Glutamatergic neuron (in vitro differentiated cells): ENCODE data around the gene INPP4B. TPM values are rescaled to one million over a fixed set of nuclear protein-coding genes. Genes with fewer than 3 reads are reported as not detected.

Experiments
- DNase-seq: peaks from one replicate; pipeline ENCODE4 v3.0.0; 2022
- H3K27ac Mint-ChIP-seq: one replicate; pipeline ENCODE4 v1.8.0; 2020; ENCODE audit warnings: mild to moderate bottlenecking, mixed read lengths, inconsistent platforms; ENCODE audit not compliant: unreplicated experiment
- H3K27me3 Mint-ChIP-seq: one replicate; pipeline ENCODE4 v1.8.0; 2020; ENCODE audit warnings: mild to moderate bottlenecking, moderate library complexity, mixed read lengths, inconsistent platforms; ENCODE audit not compliant: unreplicated experiment
- H3K36me3 Mint-ChIP-seq: one replicate; pipeline ENCODE4 v1.8.0; 2020; ENCODE audit warnings: mild to moderate bottlenecking, mixed read lengths, inconsistent platforms; ENCODE audit not compliant: unreplicated experiment
- H3K4me1 Mint-ChIP-seq: one replicate; pipeline ENCODE4 v1.8.0; 2020; ENCODE audit warnings: mild to moderate bottlenecking, low read depth, mixed read lengths, inconsistent platforms; ENCODE audit not compliant: unreplicated experiment
- H3K4me3 Mint-ChIP-seq: one replicate; pipeline ENCODE4 v1.8.0; 2020; ENCODE audit warnings: mild to moderate bottlenecking, mixed read lengths, inconsistent platforms; ENCODE audit not compliant: unreplicated experiment
- H3K9me3 Mint-ChIP-seq: one replicate; pipeline ENCODE4 v1.8.0; 2020; ENCODE audit warnings: mild to moderate bottlenecking, moderate library complexity, mixed read lengths, inconsistent platforms; ENCODE audit not compliant: unreplicated experiment
- total RNA-seq: library from RNA; stranded (reverse); fragmentation: NEBNext Ultra II Directional; extraction: Animal tissue kit (Norgen Biotek cat#: 25700); gene quantifications from one replicate; pipeline ENCODE4 v1.2.1, GENCODE V29; 2021; ENCODE audit not compliant: unreplicated experiment
- TF ChIP-seq, protein P1 (sequence below): fragments of 200-600 bp; sonication (generic); IDR thresholded peaks from one replicate; pipeline ENCODE4 v1.5.0; 2021; ENCODE audit not compliant: partially characterized antibody, unreplicated experiment

INPP4B gene
- total RNA-seq, 1 donor from 2014 or later, result 2.4 TPM

DNA sequence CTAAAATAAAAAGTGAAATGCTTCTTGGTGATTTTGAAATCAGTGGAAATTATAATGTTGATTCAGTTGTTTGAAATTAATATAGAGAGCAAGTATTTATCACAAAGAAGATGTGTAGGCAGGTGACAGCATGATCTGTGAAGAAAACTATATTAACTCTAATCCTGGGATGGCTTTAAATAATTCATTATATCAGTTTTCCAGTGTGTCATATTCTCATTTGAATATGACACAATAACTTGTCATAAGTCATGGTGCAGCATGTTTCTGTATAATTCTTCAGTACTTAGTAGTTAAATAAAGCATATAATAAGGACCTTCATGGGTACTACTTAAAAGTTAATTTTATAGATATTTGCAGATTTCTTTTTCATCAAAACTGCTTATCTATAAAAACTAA is 573.6 kb downstream of the INPP4B start:
- no peaks in the 10 kb centered on the region for H3K9me3 Mint-ChIP-seq
- no peak for DNase-seq
- H3K4me1 Mint-ChIP-seq, result peaks cover 10% of the 10 kb centered on the region
- H3K27ac Mint-ChIP-seq, result no peak overlapping the region
- no peak overlapping the region for H3K4me3 Mint-ChIP-seq
- no peaks in the 10 kb centered on the region for H3K36me3 Mint-ChIP-seq
- H3K27me3 Mint-ChIP-seq, result no peaks in the 10 kb centered on the region
- TF ChIP-seq, protein P1, sequence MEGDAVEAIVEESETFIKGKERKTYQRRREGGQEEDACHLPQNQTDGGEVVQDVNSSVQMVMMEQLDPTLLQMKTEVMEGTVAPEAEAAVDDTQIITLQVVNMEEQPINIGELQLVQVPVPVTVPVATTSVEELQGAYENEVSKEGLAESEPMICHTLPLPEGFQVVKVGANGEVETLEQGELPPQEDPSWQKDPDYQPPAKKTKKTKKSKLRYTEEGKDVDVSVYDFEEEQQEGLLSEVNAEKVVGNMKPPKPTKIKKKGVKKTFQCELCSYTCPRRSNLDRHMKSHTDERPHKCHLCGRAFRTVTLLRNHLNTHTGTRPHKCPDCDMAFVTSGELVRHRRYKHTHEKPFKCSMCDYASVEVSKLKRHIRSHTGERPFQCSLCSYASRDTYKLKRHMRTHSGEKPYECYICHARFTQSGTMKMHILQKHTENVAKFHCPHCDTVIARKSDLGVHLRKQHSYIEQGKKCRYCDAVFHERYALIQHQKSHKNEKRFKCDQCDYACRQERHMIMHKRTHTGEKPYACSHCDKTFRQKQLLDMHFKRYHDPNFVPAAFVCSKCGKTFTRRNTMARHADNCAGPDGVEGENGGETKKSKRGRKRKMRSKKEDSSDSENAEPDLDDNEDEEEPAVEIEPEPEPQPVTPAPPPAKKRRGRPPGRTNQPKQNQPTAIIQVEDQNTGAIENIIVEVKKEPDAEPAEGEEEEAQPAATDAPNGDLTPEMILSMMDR, result no peak

DNA sequence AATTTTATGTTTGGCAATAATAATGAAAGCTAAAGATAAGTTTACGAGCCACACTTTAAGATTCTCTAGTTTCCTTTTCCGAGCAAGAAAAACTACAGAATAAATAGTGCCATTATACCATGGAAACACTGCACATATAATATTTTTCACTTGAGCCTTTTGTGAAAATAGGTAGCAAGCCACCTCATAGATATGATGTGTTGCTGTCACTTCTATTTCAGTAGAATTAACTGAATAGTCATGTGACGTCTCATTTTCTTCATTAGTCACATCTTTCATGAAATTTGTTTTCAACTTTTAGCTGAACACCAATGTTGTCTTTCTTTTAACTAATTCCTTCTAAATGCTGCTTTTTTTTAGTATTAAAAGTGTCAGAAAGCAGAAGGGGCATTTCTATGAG is 574.3 kb downstream of the INPP4B start:
- Mint-ChIP-seq H3K4me1 (peaks cover 10% of the 10 kb centered on the region), H3K27ac (no peak overlapping the region), H3K36me3 (no peaks in the 10 kb centered on the region), H3K27me3 (no peaks in the 10 kb centered on the region), H3K4me3 (no peak overlapping the region), H3K9me3 (no peaks in the 10 kb centered on the region)
- no peak for DNase-seq
- TF ChIP-seq, protein P1, result no peak

DNA sequence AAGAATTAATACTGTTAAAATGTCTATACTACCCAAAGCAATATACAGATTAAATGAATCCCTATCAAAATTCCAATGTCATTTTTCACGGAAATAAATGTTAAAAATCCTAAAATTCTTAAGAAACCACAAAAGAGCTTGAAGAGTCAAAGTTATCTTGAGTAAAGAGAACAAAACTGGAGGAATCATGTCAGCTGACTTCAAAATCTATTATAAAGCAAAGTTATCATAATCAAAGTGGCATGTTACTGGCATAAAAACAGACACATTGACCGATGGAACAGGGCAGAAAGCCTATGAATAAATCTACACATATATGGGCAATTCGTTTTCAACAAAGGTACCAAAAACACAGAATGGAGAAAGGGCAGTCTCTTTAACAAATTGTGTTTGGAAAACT is 579.0 kb downstream of the INPP4B start:
- Mint-ChIP-seq H3K9me3 (no peaks in the 10 kb centered on the region), H3K27ac (no peak overlapping the region), H3K36me3 (no peaks in the 10 kb centered on the region), H3K4me1 (peaks cover 10% of the 10 kb centered on the region), H3K4me3 (no peak overlapping the region), H3K27me3 (no peaks in the 10 kb centered on the region)
- TF ChIP-seq, protein P1, result no peak
- no peak for DNase-seq

DNA sequence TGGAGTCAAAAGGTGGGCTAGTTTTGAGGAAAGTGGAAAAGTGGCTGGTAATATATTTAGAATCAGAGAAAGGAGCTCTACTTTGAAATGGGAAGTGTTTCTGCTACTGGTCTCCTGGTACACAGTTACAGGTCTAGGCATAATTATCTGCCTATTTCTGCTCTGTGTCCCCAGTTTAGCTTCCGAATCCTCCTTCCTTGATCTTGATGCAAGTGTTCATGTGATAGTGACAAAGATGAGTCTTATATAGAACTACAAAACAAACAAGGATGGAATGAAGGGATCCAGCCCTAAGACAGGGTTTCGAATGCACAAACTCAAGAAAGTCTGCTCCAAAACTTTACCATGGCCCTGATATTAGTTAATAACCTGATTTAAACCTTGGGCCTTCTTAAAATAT is 580.2 kb downstream of the INPP4B start:
- no peaks in the 10 kb centered on the region for H3K27me3 Mint-ChIP-seq
- no peaks in the 10 kb centered on the region for H3K9me3 Mint-ChIP-seq
- no peak overlapping the region for H3K4me3 Mint-ChIP-seq
- no peak overlapping the region for H3K27ac Mint-ChIP-seq
- H3K4me1 Mint-ChIP-seq, result peaks cover 10% of the 10 kb centered on the region
- DNase-seq, result no peak
- H3K36me3 Mint-ChIP-seq, result no peaks in the 10 kb centered on the region
- TF ChIP-seq, protein P1, result no peak

DNA sequence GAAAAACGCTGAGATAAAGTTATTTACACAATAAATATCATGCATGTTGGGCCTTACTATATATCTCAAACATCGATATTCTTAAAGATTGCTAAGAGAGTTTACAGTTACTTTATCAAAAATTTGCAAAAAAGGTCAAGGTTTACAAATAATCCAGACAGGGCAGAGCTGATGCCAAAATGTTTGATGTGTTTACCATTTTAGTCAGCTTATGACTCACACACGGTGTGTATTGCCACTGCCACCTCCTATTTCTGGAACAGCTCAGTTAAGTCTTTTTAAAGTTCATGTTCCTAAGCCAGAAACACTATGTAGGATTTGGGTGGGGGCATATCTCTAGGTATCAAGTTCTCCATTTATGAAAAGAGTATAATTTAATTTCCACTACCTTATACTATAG is 580.6 kb downstream of the INPP4B start:
- Mint-ChIP-seq H3K4me1 (peaks cover 10% of the 10 kb centered on the region), H3K27ac (no peak overlapping the region)

More for the DNA sequence above, 580.6 kb downstream of the INPP4B start:
- no peak for DNase-seq
- TF ChIP-seq, protein P1, result no peak
- H3K9me3 Mint-ChIP-seq, result no peaks in the 10 kb centered on the region
- no peaks in the 10 kb centered on the region for H3K27me3 Mint-ChIP-seq
- no peak overlapping the region for H3K4me3 Mint-ChIP-seq
- no peaks in the 10 kb centered on the region for H3K36me3 Mint-ChIP-seq
